HL-60/S4 (cell line): ENCODE results near the gene RGL2.

Experiments
- in situ Hi-C: fragments of 300-500 bp; cut with MboI; formaldehyde crosslinking; loops from 2 replicates; pipeline ENCODE4 v1.14.3; 2022; ENCODE audit warnings: low sequenced_read_pairs

RGL2 gene

DNA sequence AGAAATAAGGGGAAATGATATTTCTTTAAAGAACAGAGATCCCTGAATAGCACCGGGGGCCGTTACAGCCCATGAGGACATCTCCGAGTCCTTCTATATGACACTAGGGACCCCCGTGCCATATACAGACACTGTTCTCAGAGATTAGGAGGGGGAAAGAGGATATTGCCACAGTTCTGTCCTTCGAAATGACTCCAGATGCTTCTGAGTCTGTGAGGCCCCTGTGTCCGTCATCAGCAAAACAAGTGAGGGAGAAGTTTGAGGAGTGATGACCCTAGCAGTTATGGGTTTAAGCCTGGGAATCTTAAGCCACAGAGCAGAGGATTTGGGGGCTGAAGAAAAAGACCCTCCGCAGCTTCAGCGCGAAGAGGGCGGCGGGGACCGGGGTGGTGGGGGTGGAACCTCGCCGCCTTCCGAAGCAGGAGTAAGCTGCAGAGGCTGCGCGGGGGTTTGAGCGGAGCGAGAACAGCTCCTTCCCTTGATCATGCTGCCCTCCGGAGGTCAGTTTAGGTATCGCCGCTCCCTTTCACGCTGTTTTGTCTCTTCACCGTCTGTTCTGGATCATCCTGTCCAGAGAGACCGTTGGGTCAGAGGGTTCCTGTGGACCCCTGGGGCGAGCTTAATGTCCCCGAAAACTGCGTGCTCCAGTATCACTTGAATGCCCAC lies 50.6 kb downstream of the RGL2 start:
- in situ Hi-C loops: loop anchor here (10.0 kb wide), 1 partner anchor 113 kb away; no protein-coding TSS in a partner anchor

GRCh38 chr6:33243476-33243875 lies 55.3 kb downstream of the RGL2 start:
- in situ Hi-C loops: loop anchor here (10.0 kb wide), 1 partner anchor 109 kb away; no protein-coding TSS in a partner anchor

DNA sequence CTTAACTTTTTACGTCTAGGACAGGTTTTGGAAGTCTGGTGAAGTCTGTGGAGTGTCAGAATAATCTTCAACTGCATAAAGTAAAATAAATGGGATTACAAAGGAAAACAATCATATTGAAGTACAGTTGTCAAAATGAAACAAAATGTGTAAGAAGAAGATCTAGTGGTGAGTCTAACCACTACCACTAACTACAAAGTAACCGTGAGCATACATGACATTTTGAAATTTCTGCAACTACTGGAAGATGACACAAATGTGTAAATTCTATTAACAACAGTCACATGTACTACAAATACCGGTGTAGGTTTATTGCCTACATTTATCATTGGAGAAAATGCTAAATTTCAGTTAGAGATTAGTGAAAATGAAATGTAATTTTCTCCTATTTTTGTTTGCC lies 56.8 kb downstream of the RGL2 start:
- in situ Hi-C loops: loop anchor here (10.0 kb wide), 1 partner anchor 107 kb away; no protein-coding TSS in a partner anchor
